G401 (cell line): ENCODE measurements around the gene TENM3. TPM values are rescaled to one million over a fixed set of nuclear protein-coding genes. Genes with fewer than 3 reads are reported as not detected.

Experiments
- DNase-seq: peaks from one replicate; pipeline ENCODE4 v3.0.0-alpha.2; 2015; ENCODE audit warnings: low spot score
- in situ Hi-C: cut with HindIII; loops from 2 replicates; pipeline ENCODE4 v1.10.0; 2016; ENCODE audit warnings: low sequenced_read_pairs, mixed read lengths
- total RNA-seq: library from RNA; depleted of rRNA; stranded (reverse); fragments of >200 nt; shearing (Covaris generic); gene quantifications from 2 replicates; pipeline ENCODE4 v1.2.3, GENCODE V29; 2014

Gene TENM3
- total RNA-seq, 1 experiment from 2014 or later: 0.03 TPM

GRCh38 chr4:182705389-182705788 is 462.2 kb downstream of the TENM3 start:
- in situ Hi-C loops: no loop called here
- no peak for DNase-seq

GRCh38 chr4:182711211-182711610 is 468.0 kb downstream of the TENM3 start:
- DNase-seq: no peak
- in situ Hi-C loops: no loop called here

GRCh38 chr4:182715548-182715947 is 472.3 kb downstream of the TENM3 start:
- no peak for DNase-seq
- in situ Hi-C loops: no loop called here

- in situ Hi-C loops: no loop called here
- no peak for DNase-seq
Measured at GRCh38 chr4:182716192-182716591, 473.0 kb downstream of the TENM3 start.

GRCh38 chr4:182717788-182718583 is 474.8 kb downstream of the TENM3 start:
- in situ Hi-C loops: no loop called here
- no peak for DNase-seq

GRCh38 chr4:182724414-182724813 is 481.2 kb downstream of the TENM3 start:
- DNase-seq: no peak
- in situ Hi-C loops: no loop called here

GRCh38 chr4:182729516-182729915 is 486.3 kb downstream of the TENM3 start:
- in situ Hi-C loops: no loop called here
- DNase-seq: no peak

GRCh38 chr4:182730791-182731190 is 487.6 kb downstream of the TENM3 start:
- in situ Hi-C loops: no loop called here
- no peak for DNase-seq

GRCh38 chr4:182736207-182736606 is 493.0 kb downstream of the TENM3 start:
- DNase-seq: no peak
- in situ Hi-C loops: no loop called here

- in situ Hi-C loops: no loop called here
- DNase-seq: no peak
Measured at GRCh38 chr4:182738283-182739047, 495.3 kb downstream of the TENM3 start.

GRCh38 chr4:182740256-182740655 is 497.1 kb downstream of the TENM3 start:
- in situ Hi-C loops: no loop called here
- DNase-seq: no peak

- no peak for DNase-seq
- in situ Hi-C loops: no loop called here
Measured at GRCh38 chr4:182741054-182741453, 497.9 kb downstream of the TENM3 start.

GRCh38 chr4:182741914-182742313 is 498.7 kb downstream of the TENM3 start:
- in situ Hi-C loops: no loop called here
- no peak for DNase-seq

- DNase-seq: no peak
- in situ Hi-C loops: no loop called here
Measured at GRCh38 chr4:182743815-182744214, 500.6 kb downstream of the TENM3 start.

- no peak for DNase-seq
- in situ Hi-C loops: no loop called here
Measured at GRCh38 chr4:182745237-182745636, 502.0 kb downstream of the TENM3 start.

- no peak for DNase-seq
- in situ Hi-C loops: no loop called here
Measured at GRCh38 chr4:182746876-182747275, 503.7 kb downstream of the TENM3 start.

GRCh38 chr4:182748283-182748682 is 505.1 kb downstream of the TENM3 start:
- no peak for DNase-seq
- in situ Hi-C loops: no loop called here

GRCh38 chr4:182748949-182749348 is 505.7 kb downstream of the TENM3 start:
- no peak for DNase-seq
- in situ Hi-C loops: no loop called here

GRCh38 chr4:182749667-182750167 is 506.5 kb downstream of the TENM3 start:
- DNase-seq: no peak
- in situ Hi-C loops: no loop called here

- DNase-seq: no peak
- in situ Hi-C loops: no loop called here
Measured at GRCh38 chr4:182752158-182752910, 509.1 kb downstream of the TENM3 start.
